B cell (primary cell): ENCODE data around the gene SLC16A12. TPM values are rescaled to one million over a fixed set of nuclear protein-coding genes. Genes with fewer than 3 reads are reported as not detected.

Source experiments
- ATAC-seq: fragments of 200-7000 bp; cut with Tn5 transposase; one replicate; pipeline ENCODE4 v1.10.0; 2021; ENCODE audit warnings: low read depth, mild to moderate bottlenecking, moderate number of reproducible peaks, moderate library complexity
- CTCF ChIA-PET: fragments of 350-600 bp; sonication (Branson Sonifier 250); formaldehyde crosslinking; loops from one replicate; lab custom pipeline; 2021; ENCODE audit warnings: antibody characterized with exemption, inconsistent platforms; lab: Charles Lee
- POLR2A ChIA-PET: fragments of 350-600 bp; sonication (Branson Sonifier 250); formaldehyde crosslinking; loops from one replicate; lab custom pipeline; 2021; ENCODE audit warnings: antibody characterized with exemption; lab: Charles Lee
- DNase-seq: peaks from one replicate; pipeline ENCODE4 v3.0.0; 2013
- H2AFZ ChIP-seq: 2 replicates; pipeline ENCODE4 v1.6.1; 2012; ENCODE audit warnings: mild to moderate bottlenecking, low read depth, low read length; ENCODE audit not compliant: insufficient read depth, poor library complexity, severe bottlenecking
- H3K27ac ChIP-seq, 2 donors: 1 replicate in 1 of 2; 2 replicates in 1 of 2; pipeline ENCODE4 v1.5.1; 2012 to 2013; ENCODE audit warnings: low read length in 2 of 2, mild to moderate bottlenecking in 2 of 2, moderate library complexity in 1 of 2
- H3K27me3 ChIP-seq, 4 experiments: fragments of 200-600 bp in 1 of 4; sonication (generic) in 1 of 4; replicated peaks in 1 of 4; 1 replicate in 2 of 4; 2 replicates in 2 of 4; pipeline versions ENCODE4 v1.6.1 to v1.7.0; 2013 to 2016; ENCODE audit warnings: low read length in 3 of 4, mild to moderate bottlenecking in 2 of 4, mixed read lengths in 1 of 4, moderate library complexity in 1 of 4; ENCODE audit not compliant: insufficient read depth in 4 of 4, control insufficient read depth in 3 of 4; ENCODE audit errors: control extremely low read depth in 1 of 4
- H3K36me3 ChIP-seq, 2 experiments: replicated peaks in 1 of 2; 1 replicate in 1 of 2; 2 replicates in 1 of 2; pipeline versions ENCODE4 v1.6.1 to v1.7.1; 2013; ENCODE audit warnings: low read length in 1 of 2; ENCODE audit not compliant: insufficient read depth in 2 of 2, control insufficient read depth in 1 of 2; ENCODE audit errors: control extremely low read depth in 1 of 2, extremely low read depth in 1 of 2
- H3K4me1 ChIP-seq, 2 donors: fragments of 200-600 bp in 1 of 2; sonication (generic) in 1 of 2; 1 replicate in 1 of 2; 2 replicates in 1 of 2; pipeline versions ENCODE4 v1.5.1 to v1.6.1; 2013 to 2017; ENCODE audit warnings: low read length in 2 of 2; ENCODE audit not compliant: control insufficient read depth in 2 of 2, insufficient read depth in 2 of 2
- H3K4me2 ChIP-seq: replicated peaks from 2 replicates; pipeline ENCODE3; 2012; ENCODE audit warnings: mild to moderate bottlenecking, low read depth, low read length; ENCODE audit not compliant: poor library complexity, severe bottlenecking
- H3K4me3 ChIP-seq, 5 experiments: fragments of 200-600 bp in 1 of 5; sonication (generic) in 1 of 5; 1 replicate in 3 of 5; 2 replicates in 2 of 5; pipeline versions ENCODE4 v1.5.1 to v1.7.0; 2011 to 2016; ENCODE audit warnings: low read length in 4 of 5, mild to moderate bottlenecking in 4 of 5, low read depth in 2 of 5, control low read depth in 1 of 5, moderate library complexity in 1 of 5; ENCODE audit not compliant: insufficient read depth in 1 of 5; ENCODE audit errors: control extremely low read depth in 1 of 5, extremely low read depth in 1 of 5
- H3K79me2 ChIP-seq: fragments of 200-600 bp; sonication (generic); one replicate; pipeline ENCODE4 v1.6.0; 2016; ENCODE audit warnings: low read length; ENCODE audit not compliant: control insufficient read depth, insufficient read depth
- H3K9ac ChIP-seq: fragments of 200-600 bp; sonication (generic); 2 replicates; pipeline ENCODE4 v1.6.1; 2017; ENCODE audit warnings: mild to moderate bottlenecking, low read length, moderate library complexity
- H3K9me3 ChIP-seq, 3 donors: one replicate each; pipeline versions ENCODE4 v1.6.1 to v1.7.1; 2013; ENCODE audit warnings: low read length in 2 of 3; ENCODE audit not compliant: control insufficient read depth in 2 of 3, insufficient read depth in 1 of 3; ENCODE audit errors: control extremely low read depth in 1 of 3
- H4K20me1 ChIP-seq: 2 replicates; pipeline ENCODE4 v1.6.0; 2012; ENCODE audit warnings: mild to moderate bottlenecking, low read length; ENCODE audit not compliant: insufficient read depth, control insufficient read depth, poor library complexity, severe bottlenecking
- H3K27ac Mint-ChIP-seq: one replicate; pipeline ENCODE4 v1.8.0; 2021; ENCODE audit warnings: mixed read lengths
- H3K27me3 Mint-ChIP-seq: one replicate; pipeline ENCODE4 v1.8.0; 2021; ENCODE audit warnings: mixed read lengths
- H3K4me1 Mint-ChIP-seq: one replicate; pipeline ENCODE4 v1.8.0; 2021; ENCODE audit warnings: mixed read lengths
- H3K4me3 Mint-ChIP-seq: one replicate; pipeline ENCODE4 v1.8.0; 2021; ENCODE audit warnings: mixed read lengths
- H3K9me3 Mint-ChIP-seq: one replicate; pipeline ENCODE4 v1.8.0; 2022; ENCODE audit warnings: mixed read lengths; ENCODE audit not compliant: insufficient read depth
- CTCF ChIP-seq: fragments of 200-600 bp; IDR thresholded peaks from one replicate; pipeline ENCODE4 v1.8.0; 2022; ENCODE audit warnings: antibody characterized with exemption, mild to moderate bottlenecking
- EZH2 ChIP-seq: IDR thresholded peaks from 2 replicates; pipeline ENCODE4 v1.6.1; 2012; ENCODE audit warnings: borderline replicate concordance, low read depth, mild to moderate bottlenecking, moderate library complexity, low read length; ENCODE audit not compliant: insufficient read depth, poor library complexity, severe bottlenecking
- WGBS: methylation state at CpG from one replicate; pipeline ENCODE4 v1.1.5; 2013; ENCODE audit warnings: missing lambda C conversion rate; ENCODE audit not compliant: insufficient coverage; 5-methylcytosine and 5-hydroxymethylcytosine counted together
- intact Hi-C: fragments of 100-400 bp; cut with micrococcal nuclease; formaldehyde crosslinking; loops from one replicate; pipeline ENCODE4 v1.10.0; 2022
- polyA plus RNA-seq: library from polyadenylated mRNA; depleted of rRNA; stranded (reverse); fragments of >200 nt; gene quantifications from 2 replicates; pipeline ENCODE4 v1.2.3, GENCODE V29; 2012
- total RNA-seq, 2 donors: library from RNA; stranded (reverse); fragments of 120-200 nt in 1 of 2; gene quantifications; 1 replicate in 1 of 2; 2 replicates in 1 of 2; pipeline versions ENCODE4 v1.2.3 to v1.2.4, GENCODE V29; 2013 to 2022

The SLC16A12 gene
- total and polyA plus RNA-seq, 2 donors (not counting 1 experiment from before 2014, with no cell fraction given) = not detected

GRCh38 chr10:89549510-89549909, 14.1 kb upstream of the SLC16A12 start:
- H3K4me1 Mint-ChIP-seq = no peaks in the 10 kb centered on the region
- no peaks in the 10 kb centered on the region for H3K4me1 ChIP-seq
- intact Hi-C loops = no loop called here
- ChIA-PET CTCF (no interaction called here), POLR2A (no interaction called here)
- H3K4me3 Mint-ChIP-seq = no peak overlapping the region
- DNase-seq (no peak), ATAC-seq (no peak)
- H3K27ac Mint-ChIP-seq = no peak overlapping the region
- TF ChIP-seq EZH2 (no peak), CTCF (no peak)
- 80% methylated on average over 1 of the region's 1 CpG for WGBS
- H3K9me3 ChIP-seq = no peaks in the 10 kb centered on the region
- H3K9ac ChIP-seq = no peak overlapping the region
- H3K27me3 ChIP-seq = no peaks in the 10 kb centered on the region
- H3K27ac ChIP-seq = no peak overlapping the region
- H4K20me1 ChIP-seq = no peaks in the 10 kb centered on the region
- no peak overlapping the region for H2AFZ ChIP-seq
- H3K9me3 Mint-ChIP-seq = no peaks in the 10 kb centered on the region
- H3K4me3 ChIP-seq = no peak overlapping the region
- no peaks in the 10 kb centered on the region for H3K36me3 ChIP-seq
- H3K4me2 ChIP-seq = no peak overlapping the region
- H3K79me2 ChIP-seq = no peaks in the 10 kb centered on the region
- peaks cover 13% of the 10 kb centered on the region for H3K27me3 Mint-ChIP-seq

- H3K9me3 Mint-ChIP-seq = no peaks in the 10 kb centered on the region
- H3K27me3 Mint-ChIP-seq = peaks cover 13% of the 10 kb centered on the region
- no peaks in the 10 kb centered on the region for H3K4me1 Mint-ChIP-seq
- ChIA-PET POLR2A (no interaction called here), CTCF (no interaction called here)
- Histone ChIP-seq H3K9ac (no peak overlapping the region), H3K36me3 (no peaks in the 10 kb centered on the region), H3K27me3 (no peaks in the 10 kb centered on the region), H3K4me3 (no peak overlapping the region), H3K9me3 (no peaks in the 10 kb centered on the region), H2AFZ (no peak overlapping the region), H3K4me1 (no peaks in the 10 kb centered on the region), H3K79me2 (no peaks in the 10 kb centered on the region), H3K27ac (no peak overlapping the region), H3K4me2 (no peak overlapping the region), H4K20me1 (no peaks in the 10 kb centered on the region)
- intact Hi-C loops = no loop called here
- H3K27ac Mint-ChIP-seq = no peak overlapping the region
- DNase-seq (no peak), ATAC-seq (no peak)
- TF ChIP-seq EZH2 (no peak), CTCF (no peak)
- no peak overlapping the region for H3K4me3 Mint-ChIP-seq
- 87% methylated on average over 5 of the region's 6 CpGs for WGBS
Observed at GRCh38 chr10:89548673-89549072, 13.3 kb upstream of the SLC16A12 start.
